Erythroblast (primary cell): Measurements from ENCODE around the gene DNMT3L.

Source experiments
- DNase-seq, 2 experiments: peaks; one replicate each; lab custom pipeline; 2025; lab: John Stamatoyannopoulos, UW
- GATA1 ChIP-seq: IDR thresholded peaks from 2 replicates; pipeline ENCODE4 v1.6.1; 2011; ENCODE audit warnings: low read depth, mild to moderate bottlenecking, control low read depth, low read length, moderate library complexity
- POLR2A ChIP-seq: IDR thresholded peaks from 2 replicates; pipeline ENCODE4 v1.6.1; 2011; ENCODE audit warnings: mild to moderate bottlenecking, low read length

The DNMT3L gene

GRCh38 chr21:44299085-44299457 lies 37.4 kb upstream of the DNMT3L start:
- DNase-seq = peak; percentile 34 to 35

GRCh38 chr21:44298301-44298700 lies 36.6 kb upstream of the DNMT3L start:
- DNase-seq = no peak
- TF ChIP-seq POLR2A (no peak), GATA1 (no peak)

More at GRCh38 chr21:44299085-44299457, 37.4 kb upstream of the DNMT3L start:
- TF ChIP-seq GATA1 (no peak), POLR2A (no peak)

GRCh38 chr21:44297525-44298290 lies 36.0 kb upstream of the DNMT3L start:
- peak; percentile 69 to 77 for DNase-seq

GRCh38 chr21:44296916-44297315 lies 35.2 kb upstream of the DNMT3L start:
- TF ChIP-seq POLR2A = no peak
- no peak for TF ChIP-seq GATA1
- DNase-seq = no peak

More at GRCh38 chr21:44297525-44298290, 36.0 kb upstream of the DNMT3L start:
- TF ChIP-seq GATA1 (no peak), POLR2A (no peak)

- TF ChIP-seq POLR2A = no peak
- TF ChIP-seq GATA1 = no peak
Observed at GRCh38 chr21:44296103-44296519, 34.4 kb upstream of the DNMT3L start.

GRCh38 chr21:44295646-44296045 lies 33.9 kb upstream of the DNMT3L start:
- TF ChIP-seq POLR2A (no peak), GATA1 (no peak)
- no peak for DNase-seq

More at GRCh38 chr21:44296103-44296519, 34.4 kb upstream of the DNMT3L start:
- DNase-seq = no peak

GRCh38 chr21:44295163-44295573 lies 33.5 kb upstream of the DNMT3L start:
- TF ChIP-seq POLR2A (no peak), GATA1 (no peak)
- DNase-seq = no peak

- TF ChIP-seq POLR2A (no peak), GATA1 (no peak)
- DNase-seq = no peak
Observed at GRCh38 chr21:44294391-44295162, 32.9 kb upstream of the DNMT3L start.

- no peak for DNase-seq
- TF ChIP-seq POLR2A (no peak), GATA1 (no peak)
Observed at GRCh38 chr21:44293551-44294231, 32.0 kb upstream of the DNMT3L start.

- no peak for TF ChIP-seq POLR2A
- TF ChIP-seq GATA1 = no peak
- no peak for DNase-seq
Observed at GRCh38 chr21:44292812-44293195, 31.1 kb upstream of the DNMT3L start.

- TF ChIP-seq POLR2A (no peak), GATA1 (no peak)
- DNase-seq = no peak
Observed at GRCh38 chr21:44291936-44292811, 30.5 kb upstream of the DNMT3L start.

GRCh38 chr21:44291078-44291935 lies 29.6 kb upstream of the DNMT3L start:
- no peak for DNase-seq
- TF ChIP-seq POLR2A (no peak), GATA1 (no peak)
